ENCODE results near the gene ALG1.
"Not testable (repeated sequence)": the region's sequence is repeated elsewhere in the genome, so short reads cannot be mapped to it uniquely, and the experiment has no call there.

Gene ALG1

DNA sequence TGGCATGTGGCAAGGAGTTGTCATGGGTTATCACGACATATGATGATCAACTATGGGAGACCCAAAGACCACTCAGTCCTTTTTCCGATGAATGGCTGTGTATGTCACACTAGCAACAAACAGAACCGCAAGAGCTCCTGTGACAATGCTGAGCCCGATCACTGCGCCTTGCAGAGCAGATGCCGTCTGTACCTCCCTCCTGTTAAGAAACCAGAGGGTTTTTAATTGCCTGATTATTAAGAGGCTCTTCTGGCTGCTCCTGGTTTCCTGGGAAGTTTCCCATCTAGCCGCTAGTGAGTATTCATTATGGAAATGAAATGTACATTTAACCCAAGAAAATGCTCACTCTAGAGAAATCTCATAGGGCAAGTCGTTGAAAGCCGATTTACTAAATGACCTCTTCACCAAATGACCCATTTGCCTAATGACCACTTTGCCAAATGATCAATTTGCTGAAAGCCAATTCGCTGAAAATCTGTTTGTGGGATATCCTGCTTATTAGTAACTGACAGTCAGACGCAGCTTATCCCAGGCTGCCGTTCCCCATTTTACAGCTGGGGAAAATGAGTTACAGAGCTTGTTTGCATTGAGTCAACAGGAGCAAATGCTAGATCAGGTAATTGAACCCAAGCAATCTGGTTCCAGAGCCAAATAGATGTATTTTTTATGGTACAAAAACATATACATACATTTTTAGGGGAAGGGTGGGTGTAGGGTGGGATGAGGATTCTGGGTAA is 31.8 kb downstream of the ALG1 start:
- DNase-seq = not testable (repeated sequence)

GRCh38 chr16:5105039-5105438 is 33.4 kb downstream of the ALG1 start:
- not testable (repeated sequence) for DNase-seq

DNA sequence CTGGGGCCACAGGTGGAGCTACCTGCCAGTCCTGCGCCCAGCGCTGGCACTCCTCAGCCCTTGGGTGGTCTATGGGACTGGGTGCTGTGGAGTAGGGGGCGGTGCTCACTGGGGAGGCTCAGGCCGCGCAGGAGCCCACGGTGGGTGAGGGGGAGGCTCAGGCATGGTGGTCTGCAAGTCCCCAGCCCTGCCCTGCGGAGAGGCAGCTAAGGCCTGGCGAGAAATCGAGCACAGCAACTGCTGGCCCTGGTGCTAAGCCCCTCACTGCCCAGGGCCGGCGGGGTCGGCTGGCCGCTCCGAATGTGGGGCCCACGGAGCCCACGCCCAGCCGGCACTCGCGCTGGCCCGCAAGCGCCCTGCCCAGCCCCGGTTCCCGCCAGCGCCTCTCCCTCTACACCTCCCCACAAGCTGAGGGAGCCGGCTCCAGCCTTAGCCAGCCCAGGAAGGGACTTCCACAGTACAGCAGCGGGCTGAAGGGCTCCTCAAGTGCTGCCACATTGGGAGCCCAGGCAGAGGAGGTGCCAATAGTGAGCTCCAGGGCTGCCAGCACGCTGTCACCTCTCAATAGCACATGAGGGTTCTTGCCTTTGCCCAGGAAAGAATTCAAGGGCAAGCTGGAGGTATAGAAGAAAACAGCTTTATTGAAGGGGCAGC is 37.0 kb downstream of the ALG1 start:
- DNase-seq = no peak

GRCh38 chr16:5110933-5111332 is 39.3 kb downstream of the ALG1 start:
- not testable (repeated sequence) for DNase-seq

GRCh38 chr16:5116780-5117295 is 45.2 kb downstream of the ALG1 start:
- not testable (repeated sequence) for DNase-seq

- peak; percentile 61 for DNase-seq
Measured at GRCh38 chr16:5117300-5118087, 45.9 kb downstream of the ALG1 start.

GRCh38 chr16:5131467-5132004 is 59.9 kb downstream of the ALG1 start:
- not testable (repeated sequence) for DNase-seq

GRCh38 chr16:5132915-5133600 is 61.4 kb downstream of the ALG1 start:
- not testable (repeated sequence) for DNase-seq

DNA sequence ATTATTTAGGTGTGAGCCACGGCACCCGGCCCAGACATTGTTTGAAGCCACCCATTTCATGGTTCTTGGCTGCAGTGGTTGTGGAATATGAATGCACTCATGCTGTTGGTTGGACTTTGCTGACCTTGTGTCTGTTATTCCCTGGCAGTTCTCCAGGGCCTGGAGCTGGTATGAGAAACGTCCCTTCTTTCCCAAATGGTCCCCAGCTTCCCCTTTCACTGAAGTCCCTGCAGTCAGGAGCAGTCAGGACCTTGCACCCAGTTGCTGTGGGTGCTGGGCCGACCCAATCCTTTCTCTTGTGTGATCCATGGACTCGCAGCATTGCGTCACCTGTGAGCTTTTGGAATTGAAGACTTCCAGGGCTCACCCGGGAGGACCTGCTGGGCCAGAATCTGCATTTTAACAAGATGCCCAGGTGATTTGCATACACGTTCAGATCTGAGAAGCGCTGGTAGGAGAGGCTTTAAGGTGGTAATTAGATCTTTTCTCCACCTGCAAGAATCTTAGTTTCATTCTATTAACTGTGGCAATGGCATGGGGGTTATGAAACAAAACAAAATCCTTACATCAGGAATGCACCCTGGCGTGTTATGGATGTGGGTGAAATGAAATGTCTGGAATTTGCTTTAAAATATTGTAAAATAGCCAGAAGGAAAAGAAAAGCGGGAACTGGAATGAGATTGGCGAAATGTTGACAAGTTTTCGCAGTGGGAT is 63.3 kb downstream of the ALG1 start:
- not testable (repeated sequence) for DNase-seq
